Liver (tissue), 9 donors: ENCODE measurements around the gene ARHGAP10. TPM values are rescaled to one million over a fixed set of nuclear protein-coding genes. Genes with fewer than 3 reads are reported as not detected.

Experiments used
- DNase-seq: peaks from one replicate; pipeline ENCODE4 v3.0.0-alpha.2; 2017; ENCODE audit warnings: low spot score
- H3K27ac ChIP-seq, 2 donors: one replicate each; pipeline ENCODE4 v1.7.0; 2013; ENCODE audit warnings: inconsistent platforms in 2 of 2, low read length in 2 of 2, control low read depth in 1 of 2, low read depth in 1 of 2, mild to moderate bottlenecking in 1 of 2
- H3K27me3 ChIP-seq, 4 donors: one replicate each; pipeline versions ENCODE4 v1.6.1 to v1.7.0; 2013; ENCODE audit warnings: low read length in 3 of 4, inconsistent platforms in 1 of 4, mild to moderate bottlenecking in 1 of 4, moderate library complexity in 1 of 4; ENCODE audit not compliant: control insufficient read depth in 4 of 4, insufficient read depth in 4 of 4
- H3K36me3 ChIP-seq, 4 donors: one replicate each; pipeline versions ENCODE4 v1.6.1 to v1.7.0; 2013; ENCODE audit warnings: low read length in 3 of 4, mild to moderate bottlenecking in 3 of 4, low read depth in 1 of 4, moderate library complexity in 1 of 4; ENCODE audit not compliant: control insufficient read depth in 4 of 4, insufficient read depth in 3 of 4
- H3K4me1 ChIP-seq, 4 donors: one replicate each; pipeline versions ENCODE4 v1.6.1 to v1.7.0; 2013; ENCODE audit warnings: low read length in 3 of 4, mild to moderate bottlenecking in 3 of 4, moderate library complexity in 1 of 4; ENCODE audit not compliant: control insufficient read depth in 4 of 4, insufficient read depth in 4 of 4
- H3K4me3 ChIP-seq, 3 donors: one replicate each; pipeline versions ENCODE4 v1.6.1 to v1.7.0; 2013; ENCODE audit warnings: low read length in 3 of 3, control low read depth in 1 of 3, low read depth in 1 of 3, mild to moderate bottlenecking in 1 of 3
- H3K9ac ChIP-seq, 2 donors: one replicate each; pipeline ENCODE4 v1.7.0; 2013; ENCODE audit warnings: low read length in 2 of 2, mild to moderate bottlenecking in 2 of 2, moderate library complexity in 2 of 2, control low read depth in 1 of 2, low read depth in 1 of 2
- H3K9me3 ChIP-seq, 4 donors: one replicate each; pipeline versions ENCODE4 v1.6.1 to v1.7.0; 2013; ENCODE audit warnings: low read length in 3 of 4; ENCODE audit not compliant: control insufficient read depth in 4 of 4
- EGR1 ChIP-seq, 2 donors: IDR thresholded peaks; 2 replicates each; pipeline ENCODE4 v1.6.1; 2016 to 2018; ENCODE audit warnings: antibody characterized with exemption in 2 of 2, low read depth in 2 of 2
- FOXA1 ChIP-seq: IDR thresholded peaks from 2 replicates; pipeline ENCODE4 v1.6.1; 2016; ENCODE audit warnings: antibody characterized with exemption
- FOXA2 ChIP-seq: IDR thresholded peaks from 2 replicates; pipeline ENCODE4 v1.6.1; 2016; ENCODE audit warnings: antibody characterized with exemption
- GABPA ChIP-seq, 2 donors: IDR thresholded peaks in 1 of 2; conservative IDR thresholded peaks in 1 of 2; 2 replicates each; pipeline ENCODE4 v1.6.1; 2016; ENCODE audit warnings: antibody characterized with exemption in 2 of 2, mild to moderate bottlenecking in 1 of 2, moderate library complexity in 1 of 2
- HNF4A ChIP-seq, 2 donors: conservative IDR thresholded peaks; 2 replicates each; pipeline ENCODE4 v1.6.1; 2016; ENCODE audit warnings: antibody characterized with exemption in 2 of 2, mild to moderate bottlenecking in 2 of 2
- HNF4G ChIP-seq: IDR thresholded peaks from 2 replicates; pipeline ENCODE4 v1.6.1; 2016; ENCODE audit warnings: antibody characterized with exemption
- RAD21 ChIP-seq, 2 donors: IDR thresholded peaks; 2 replicates each; pipeline ENCODE4 v1.6.1; 2016; ENCODE audit warnings: antibody characterized with exemption in 2 of 2, mild to moderate bottlenecking in 2 of 2
- RXRA ChIP-seq, 2 donors: IDR thresholded peaks; 2 replicates each; pipeline ENCODE4 v1.6.1; 2017 to 2018; ENCODE audit warnings: antibody characterized with exemption in 2 of 2, mild to moderate bottlenecking in 1 of 2
- TAF1 ChIP-seq: conservative IDR thresholded peaks from 2 replicates; pipeline ENCODE4 v1.6.1; 2016; ENCODE audit warnings: antibody characterized with exemption, mild to moderate bottlenecking
- YY1 ChIP-seq: IDR thresholded peaks from 2 replicates; pipeline ENCODE4 v1.6.1; 2016; ENCODE audit warnings: antibody characterized with exemption, mild to moderate bottlenecking
- WGBS: extraction: QIAGEN DNeasy Blood & Tissue Kit; methylation state at CpG from one replicate; pipeline ENCODE4 v1.1.7; 2013; 5-methylcytosine and 5-hydroxymethylcytosine counted together
- polyA plus RNA-seq, 2 donors: library from polyadenylated mRNA; stranded (reverse) in 1 of 2; unstranded in 1 of 2; fragments of 200-250 nt in 1 of 2; fragments of >200 nt in 1 of 2; fragmentation: Nextera tagmentation in 1 of 2; extraction: Ambion mirVana in 1 of 2; gene quantifications; one replicate each; pipeline versions ENCODE4 v1.2.1 to v1.2.3, GENCODE V29; 2013 to 2015
- total RNA-seq, 2 donors: library from RNA; depleted of rRNA; stranded (reverse); fragments of >200 nt; gene quantifications; one replicate each; pipeline ENCODE4 v1.2.3, GENCODE V29; 2014
- TF ChIP-seq, protein P1 (sequence below): IDR thresholded peaks from 2 replicates; pipeline ENCODE4 v1.6.1; 2016; ENCODE audit warnings: antibody characterized with exemption
- TF ChIP-seq, protein P2 (sequence below): fragments of 150-350 bp; IDR thresholded peaks from 2 replicates; pipeline ENCODE4 v1.5.1; 2017; ENCODE audit warnings: improper control_type of control experiment, low read depth, low read length; ENCODE audit not compliant: missing input control
- TF ChIP-seq, protein P3 (sequence below): IDR thresholded peaks from 2 replicates; pipeline ENCODE4 v1.6.1; 2016; ENCODE audit warnings: antibody characterized with exemption
- TF ChIP-seq, protein P4 (sequence below): IDR thresholded peaks from 2 replicates; pipeline ENCODE4 v1.6.1; 2016; ENCODE audit warnings: antibody characterized with exemption, mild to moderate bottlenecking
- donor health status: healthy.
- donor health status: healthy.
- donor health status: healthy.
- donor health status: healthy.
- donor health status: healthy.

The ARHGAP10 gene
- total and polyA plus RNA-seq, 4 donors: 1.5 to 13.0 (median 4.3) TPM

DNA sequence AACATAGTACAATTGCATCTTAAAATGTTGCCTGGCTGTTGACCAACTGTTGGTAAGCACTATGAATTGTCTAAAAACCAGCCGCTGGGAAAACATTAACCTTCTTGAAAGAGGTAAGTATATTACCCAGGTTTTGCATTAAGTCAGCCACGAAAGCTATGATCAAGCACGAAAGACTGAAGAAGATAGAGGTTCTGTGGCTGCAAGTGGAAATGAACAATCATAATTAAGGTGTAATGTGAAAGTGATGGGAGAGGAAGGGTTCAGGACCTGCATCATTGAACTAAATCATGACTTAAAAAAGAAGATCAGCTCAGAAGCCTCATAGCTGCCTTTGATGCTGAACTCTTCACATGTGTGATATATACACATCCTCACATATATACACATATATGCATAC, 369.3 kb downstream of the ARHGAP10 start:
- Histone ChIP-seq H3K27me3 (no peaks in the 10 kb centered on the region), H3K4me3 (no peak overlapping the region), H3K27ac (no peak overlapping the region), H3K9me3 (no peaks in the 10 kb centered on the region), H3K9ac (no peak overlapping the region), H3K4me1 (no peaks in the 10 kb centered on the region), H3K36me3 (peaks cover 0 to 8% (median 0%) of the 10 kb centered on the region in 4 donors)
- no peak for DNase-seq
- no peak for TF ChIP-seq TAF1
- TF ChIP-seq GABPA (IDR thresholded peaks at IDR 0.05 in 1 of 2, conservative IDR thresholded peaks at IDR 0.05 in 1 of 2): no peak
- TF ChIP-seq, protein P1, sequence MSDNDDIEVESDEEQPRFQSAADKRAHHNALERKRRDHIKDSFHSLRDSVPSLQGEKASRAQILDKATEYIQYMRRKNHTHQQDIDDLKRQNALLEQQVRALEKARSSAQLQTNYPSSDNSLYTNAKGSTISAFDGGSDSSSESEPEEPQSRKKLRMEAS: no peak
- no peak for TF ChIP-seq HNF4A (conservative IDR thresholded peaks at IDR 0.05)
- TF ChIP-seq EGR1 (IDR thresholded peaks at IDR 0.05; ENCODE audit: low read depth in 2 of 2): no peak
- TF ChIP-seq FOXA2: no peak
- 66% methylated on average over 3 of the region's 3 CpGs for WGBS

DNA sequence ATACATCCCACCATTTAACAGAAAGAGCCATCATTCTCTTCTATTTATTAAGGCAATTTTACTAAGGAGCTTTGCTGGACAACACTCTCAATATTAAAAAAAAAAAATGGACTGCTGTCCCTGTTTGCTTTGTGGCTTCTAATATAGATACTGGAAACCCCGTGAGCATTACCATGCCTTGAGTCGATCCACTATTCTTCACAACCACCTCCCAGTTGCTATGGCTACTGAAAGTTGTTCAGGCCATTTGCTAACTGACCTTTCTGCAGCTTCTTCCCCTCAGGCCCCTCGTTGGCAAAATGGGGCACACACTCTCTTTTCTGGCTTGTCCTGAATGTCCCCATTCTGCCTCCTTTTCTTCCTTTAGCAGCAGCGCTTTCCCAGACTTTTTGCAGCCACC, 369.9 kb downstream of the ARHGAP10 start:
- H3K36me3 ChIP-seq: peaks cover 0 to 8% (median 0%) of the 10 kb centered on the region in 4 donors
- no peaks in the 10 kb centered on the region for H3K9me3 ChIP-seq
- H3K4me3 ChIP-seq: no peak overlapping the region
- H3K9ac ChIP-seq: no peak overlapping the region
- TF ChIP-seq, protein P1: no peak
- TF ChIP-seq HNF4G (no peak), FOXA1 (no peak), YY1 (no peak), RAD21 (IDR thresholded peaks at IDR 0.05) (no peak), TAF1 (no peak), RXRA (IDR thresholded peaks at IDR 0.05) (no peak)
- TF ChIP-seq, protein P2, sequence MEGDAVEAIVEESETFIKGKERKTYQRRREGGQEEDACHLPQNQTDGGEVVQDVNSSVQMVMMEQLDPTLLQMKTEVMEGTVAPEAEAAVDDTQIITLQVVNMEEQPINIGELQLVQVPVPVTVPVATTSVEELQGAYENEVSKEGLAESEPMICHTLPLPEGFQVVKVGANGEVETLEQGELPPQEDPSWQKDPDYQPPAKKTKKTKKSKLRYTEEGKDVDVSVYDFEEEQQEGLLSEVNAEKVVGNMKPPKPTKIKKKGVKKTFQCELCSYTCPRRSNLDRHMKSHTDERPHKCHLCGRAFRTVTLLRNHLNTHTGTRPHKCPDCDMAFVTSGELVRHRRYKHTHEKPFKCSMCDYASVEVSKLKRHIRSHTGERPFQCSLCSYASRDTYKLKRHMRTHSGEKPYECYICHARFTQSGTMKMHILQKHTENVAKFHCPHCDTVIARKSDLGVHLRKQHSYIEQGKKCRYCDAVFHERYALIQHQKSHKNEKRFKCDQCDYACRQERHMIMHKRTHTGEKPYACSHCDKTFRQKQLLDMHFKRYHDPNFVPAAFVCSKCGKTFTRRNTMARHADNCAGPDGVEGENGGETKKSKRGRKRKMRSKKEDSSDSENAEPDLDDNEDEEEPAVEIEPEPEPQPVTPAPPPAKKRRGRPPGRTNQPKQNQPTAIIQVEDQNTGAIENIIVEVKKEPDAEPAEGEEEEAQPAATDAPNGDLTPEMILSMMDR: no peak
- TF ChIP-seq, protein P3, sequence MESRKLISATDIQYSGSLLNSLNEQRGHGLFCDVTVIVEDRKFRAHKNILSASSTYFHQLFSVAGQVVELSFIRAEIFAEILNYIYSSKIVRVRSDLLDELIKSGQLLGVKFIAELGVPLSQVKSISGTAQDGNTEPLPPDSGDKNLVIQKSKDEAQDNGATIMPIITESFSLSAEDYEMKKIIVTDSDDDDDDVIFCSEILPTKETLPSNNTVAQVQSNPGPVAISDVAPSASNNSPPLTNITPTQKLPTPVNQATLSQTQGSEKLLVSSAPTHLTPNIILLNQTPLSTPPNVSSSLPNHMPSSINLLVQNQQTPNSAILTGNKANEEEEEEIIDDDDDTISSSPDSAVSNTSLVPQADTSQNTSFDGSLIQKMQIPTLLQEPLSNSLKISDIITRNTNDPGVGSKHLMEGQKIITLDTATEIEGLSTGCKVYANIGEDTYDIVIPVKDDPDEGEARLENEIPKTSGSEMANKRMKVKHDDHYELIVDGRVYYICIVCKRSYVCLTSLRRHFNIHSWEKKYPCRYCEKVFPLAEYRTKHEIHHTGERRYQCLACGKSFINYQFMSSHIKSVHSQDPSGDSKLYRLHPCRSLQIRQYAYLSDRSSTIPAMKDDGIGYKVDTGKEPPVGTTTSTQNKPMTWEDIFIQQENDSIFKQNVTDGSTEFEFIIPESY: no peak
- TF ChIP-seq, protein P4, sequence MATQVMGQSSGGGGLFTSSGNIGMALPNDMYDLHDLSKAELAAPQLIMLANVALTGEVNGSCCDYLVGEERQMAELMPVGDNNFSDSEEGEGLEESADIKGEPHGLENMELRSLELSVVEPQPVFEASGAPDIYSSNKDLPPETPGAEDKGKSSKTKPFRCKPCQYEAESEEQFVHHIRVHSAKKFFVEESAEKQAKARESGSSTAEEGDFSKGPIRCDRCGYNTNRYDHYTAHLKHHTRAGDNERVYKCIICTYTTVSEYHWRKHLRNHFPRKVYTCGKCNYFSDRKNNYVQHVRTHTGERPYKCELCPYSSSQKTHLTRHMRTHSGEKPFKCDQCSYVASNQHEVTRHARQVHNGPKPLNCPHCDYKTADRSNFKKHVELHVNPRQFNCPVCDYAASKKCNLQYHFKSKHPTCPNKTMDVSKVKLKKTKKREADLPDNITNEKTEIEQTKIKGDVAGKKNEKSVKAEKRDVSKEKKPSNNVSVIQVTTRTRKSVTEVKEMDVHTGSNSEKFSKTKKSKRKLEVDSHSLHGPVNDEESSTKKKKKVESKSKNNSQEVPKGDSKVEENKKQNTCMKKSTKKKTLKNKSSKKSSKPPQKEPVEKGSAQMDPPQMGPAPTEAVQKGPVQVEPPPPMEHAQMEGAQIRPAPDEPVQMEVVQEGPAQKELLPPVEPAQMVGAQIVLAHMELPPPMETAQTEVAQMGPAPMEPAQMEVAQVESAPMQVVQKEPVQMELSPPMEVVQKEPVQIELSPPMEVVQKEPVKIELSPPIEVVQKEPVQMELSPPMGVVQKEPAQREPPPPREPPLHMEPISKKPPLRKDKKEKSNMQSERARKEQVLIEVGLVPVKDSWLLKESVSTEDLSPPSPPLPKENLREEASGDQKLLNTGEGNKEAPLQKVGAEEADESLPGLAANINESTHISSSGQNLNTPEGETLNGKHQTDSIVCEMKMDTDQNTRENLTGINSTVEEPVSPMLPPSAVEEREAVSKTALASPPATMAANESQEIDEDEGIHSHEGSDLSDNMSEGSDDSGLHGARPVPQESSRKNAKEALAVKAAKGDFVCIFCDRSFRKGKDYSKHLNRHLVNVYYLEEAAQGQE: no peak
- no peaks in the 10 kb centered on the region for H3K27me3 ChIP-seq
- 62% methylated on average over 4 of the region's 4 CpGs for WGBS
- no peaks in the 10 kb centered on the region for H3K4me1 ChIP-seq
- no peak for DNase-seq
- no peak overlapping the region for H3K27ac ChIP-seq
